SK-N-SH treated with all-trans-retinoic acid at 6 μM for 48 hours (cell line): ENCODE results near the gene MBOAT2.

ENCODE experiments used
- ARNTL ChIP-seq: fragments of 450-650 bp; formaldehyde crosslinking; IDR thresholded peaks from 2 replicates; pipeline ENCODE4 v1.5.0; 2020; ENCODE audit warnings: low read depth, mild to moderate bottlenecking, moderate library complexity, borderline replicate concordance
- CREB5 ChIP-seq: fragments of 250-450 bp; sonication (Bioruptor Pico); IDR thresholded peaks from 2 replicates; pipeline ENCODE4 v1.5.1; 2020; ENCODE audit warnings: low read depth, mild to moderate bottlenecking, moderate library complexity
- CSRNP3 ChIP-seq: fragments of 250-450 bp; sonication (Bioruptor Pico); IDR thresholded peaks from 2 replicates; pipeline ENCODE4 v1.5.1; 2021; ENCODE audit warnings: mild to moderate bottlenecking, moderate library complexity
- ESRRG ChIP-seq: fragments of 250-450 bp; sonication (Bioruptor Pico); IDR thresholded peaks from 2 replicates; pipeline ENCODE4 v1.6.1; 2021; ENCODE audit warnings: mild to moderate bottlenecking
- ISL1 ChIP-seq: fragments of 250-450 bp; sonication (Bioruptor Pico); IDR thresholded peaks from 2 replicates; pipeline ENCODE4 v2.1.2; 2022; ENCODE audit warnings: mild to moderate bottlenecking, moderate library complexity
- OSR1 ChIP-seq: fragments of 250-450 bp; sonication (Bioruptor Pico); IDR thresholded peaks from 2 replicates; pipeline ENCODE4 v1.8.0; 2022; ENCODE audit warnings: moderate library complexity, mild to moderate bottlenecking, inconsistent platforms
- PATZ1 ChIP-seq: fragments of 250-450 bp; sonication (Bioruptor Pico); IDR thresholded peaks from 2 replicates; pipeline ENCODE4 v1.8.0; 2020; ENCODE audit warnings: mild to moderate bottlenecking, moderate library complexity, borderline replicate concordance
- POU6F1 ChIP-seq: fragments of 250-450 bp; sonication (Bioruptor Pico); IDR thresholded peaks from 2 replicates; pipeline ENCODE4 v1.8.0; 2021; ENCODE audit warnings: low read depth, mild to moderate bottlenecking, moderate library complexity, borderline replicate concordance
- PPARA ChIP-seq: fragments of 250-450 bp; sonication (Bioruptor Pico); IDR thresholded peaks from 2 replicates; pipeline ENCODE4 v1.5.0; 2020; ENCODE audit warnings: mild to moderate bottlenecking, borderline replicate concordance
- TCF4 ChIP-seq: fragments of 250-450 bp; sonication (Bioruptor Pico); IDR thresholded peaks from 2 replicates; pipeline ENCODE4 v1.8.0; 2021; ENCODE audit warnings: mild to moderate bottlenecking, moderate library complexity, borderline replicate concordance
- TOX ChIP-seq: fragments of 250-450 bp; sonication (Bioruptor Pico); IDR thresholded peaks from 2 replicates; pipeline ENCODE4 v1.8.0; 2021; ENCODE audit warnings: mild to moderate bottlenecking, moderate library complexity, borderline replicate concordance
- TSHZ2 ChIP-seq: fragments of 250-450 bp; sonication (Bioruptor Pico); IDR thresholded peaks from 2 replicates; pipeline ENCODE4 v1.5.0; 2020; ENCODE audit warnings: mild to moderate bottlenecking, moderate library complexity
- ZC3H10 ChIP-seq: fragments of 250-450 bp; sonication (Bioruptor Pico); IDR thresholded peaks from 2 replicates; pipeline ENCODE4 v1.5.1; 2021; ENCODE audit warnings: mild to moderate bottlenecking, moderate library complexity
- ZFP3 ChIP-seq: fragments of 250-450 bp; sonication (Bioruptor Pico); IDR thresholded peaks from 2 replicates; pipeline ENCODE4 v1.5.0; 2020; ENCODE audit warnings: mild to moderate bottlenecking, moderate library complexity

GRCh38 chr2:9006368-9006767 lies 2.9 kb upstream of the MBOAT2 start:
- no peak for TF ChIP-seq CREB5
- no peak for TF ChIP-seq PATZ1 (CRISPR knock-in tag)
- no peak for TF ChIP-seq TOX (CRISPR knock-in tag)
- TF ChIP-seq TSHZ2 (CRISPR knock-in tag), result no peak
- TF ChIP-seq ARNTL, result no peak
- no peak for TF ChIP-seq ESRRG
- TF ChIP-seq ZFP3 (CRISPR knock-in tag), result no peak
- TF ChIP-seq POU6F1 (CRISPR knock-in tag), result no peak
- no peak for TF ChIP-seq PPARA (CRISPR knock-in tag)
- TF ChIP-seq OSR1 (CRISPR knock-in tag), result no peak
- TF ChIP-seq CSRNP3, result no peak
- TF ChIP-seq TCF4, result no peak
- TF ChIP-seq ISL1 (CRISPR knock-in tag), result no peak
- no peak for TF ChIP-seq ZC3H10 (CRISPR knock-in tag)
